ENCODE data around the gene SAA2.
"Not testable (repeated sequence)": the region's sequence is repeated elsewhere in the genome, so short reads cannot be mapped to it uniquely, and the experiment has no call there.

SAA2 gene

DNA sequence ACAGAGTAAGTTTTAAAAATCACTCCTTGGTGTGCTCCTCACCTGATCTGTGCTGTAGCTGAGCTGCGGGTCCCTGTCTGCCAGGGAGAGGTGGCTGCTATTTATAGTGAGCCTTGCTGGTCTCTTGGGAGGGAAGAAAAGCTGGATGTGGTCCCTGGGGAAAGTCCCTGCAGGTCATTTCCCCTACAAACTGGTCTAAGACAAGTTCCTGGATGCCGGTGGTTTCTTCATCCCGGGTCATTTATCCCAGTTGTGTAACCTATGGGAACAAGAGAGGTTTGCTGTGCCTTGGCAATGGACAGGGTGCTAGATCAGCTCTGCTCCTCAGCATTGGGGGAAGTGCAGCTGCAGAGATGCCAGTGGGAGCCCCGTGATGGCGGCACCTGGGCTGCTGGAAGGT, at the start of gene SAA2:
Gene SAA2 (minus strand): TSS at position 108 of the 400 bp plus-strand sequence. CDS start 657 bp downstream, outside the sequence.
- FAIRE-seq, result no peak

DNA sequence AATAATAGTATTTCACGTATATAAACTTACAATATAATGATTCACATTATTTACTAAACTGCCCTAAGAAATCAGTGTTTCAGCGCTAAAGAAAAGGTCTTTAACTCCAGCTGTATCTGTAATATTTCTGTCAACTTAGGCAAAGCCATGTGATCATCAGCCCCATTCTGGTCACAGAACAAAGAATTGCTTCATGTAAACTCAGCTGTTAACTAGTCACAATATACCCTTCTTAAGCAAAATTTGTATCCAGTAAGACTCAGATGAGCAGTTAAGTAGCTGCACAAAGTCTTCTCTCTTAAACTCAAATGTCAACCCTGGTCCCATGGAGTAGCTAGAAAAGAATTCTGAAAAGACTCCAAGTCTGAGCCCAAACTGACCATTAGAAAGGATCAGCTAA, 46.8 kb upstream of the SAA2 start:
- no peak for FAIRE-seq

DNA sequence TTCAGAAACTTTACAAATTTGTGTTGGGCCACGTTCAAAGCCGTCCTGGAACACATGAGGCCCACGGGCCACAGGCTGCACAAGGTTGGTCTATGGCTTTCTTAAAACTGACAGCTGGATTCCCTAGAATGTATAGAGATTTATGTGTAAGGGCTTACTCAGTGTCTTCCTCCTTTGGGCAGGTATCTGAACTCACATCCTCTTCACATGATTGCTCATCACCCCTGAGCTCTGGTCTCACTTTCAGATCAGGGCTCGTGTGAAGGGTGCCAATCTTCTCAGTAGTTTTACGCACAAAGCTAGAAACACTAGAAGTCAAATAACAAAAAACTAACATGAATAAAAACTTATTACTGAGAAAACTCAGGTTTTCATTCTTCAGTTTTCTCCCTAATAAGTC, 46.4 kb upstream of the SAA2 start:
- FAIRE-seq, result no peak

DNA sequence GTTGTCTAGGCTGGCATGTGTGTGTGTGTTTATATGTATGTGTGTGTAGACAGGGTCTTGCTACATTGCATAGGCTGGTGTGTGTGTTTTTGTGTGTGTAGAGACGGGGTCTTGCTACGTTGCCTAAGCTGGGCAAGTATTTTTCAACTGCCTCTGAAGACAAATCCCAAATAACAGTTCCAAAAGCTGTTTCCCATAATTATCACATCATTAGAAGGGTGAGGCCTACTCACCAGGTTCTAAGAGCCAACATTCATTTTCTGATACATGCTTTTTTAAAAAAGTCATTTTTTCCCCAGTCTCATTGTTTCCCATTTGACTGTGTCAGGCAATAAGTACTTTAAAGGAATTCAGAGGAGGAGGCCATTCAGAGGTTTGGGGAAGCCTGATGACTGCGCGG, 40.4 kb upstream of the SAA2 start:
- FAIRE-seq, result no peak

DNA sequence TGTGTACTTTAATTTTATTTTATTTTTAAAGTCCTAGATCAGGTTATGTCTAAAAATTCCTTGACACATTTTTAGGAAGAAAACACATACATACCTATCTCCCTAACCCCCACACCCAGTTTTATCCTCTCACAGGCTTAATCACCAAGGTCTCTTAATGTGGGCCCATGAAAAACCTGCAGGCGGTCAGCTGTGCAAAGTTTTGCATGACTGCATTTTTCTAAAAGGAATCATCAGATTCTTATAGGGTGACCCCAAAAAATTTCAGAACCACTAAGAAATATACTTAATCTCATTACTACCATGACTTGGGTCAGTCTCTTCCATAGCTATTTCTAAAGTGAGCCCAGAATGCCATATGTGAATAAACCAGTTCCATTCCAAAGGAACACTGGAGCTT, 37.4 kb upstream of the SAA2 start:
- no peak for FAIRE-seq

DNA sequence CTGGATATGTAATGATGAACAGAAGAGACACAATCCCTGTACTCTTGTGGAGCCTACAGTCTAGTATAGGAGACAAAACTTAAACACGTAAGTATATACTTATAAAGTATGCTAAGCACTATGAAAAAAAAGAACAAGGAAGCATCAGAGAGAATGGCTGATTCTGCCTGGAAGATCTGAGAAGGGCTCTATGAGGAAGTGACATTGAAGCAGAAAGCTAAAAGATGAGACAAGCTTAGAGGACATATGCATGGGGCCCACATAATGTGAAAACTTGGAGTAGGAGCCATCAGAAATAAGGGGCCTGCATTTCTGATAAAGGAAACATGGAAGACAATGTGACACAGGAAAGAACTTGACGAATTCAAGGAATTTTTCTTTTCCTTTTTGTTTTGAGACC, 34.2 kb upstream of the SAA2 start:
- no peak for FAIRE-seq

DNA sequence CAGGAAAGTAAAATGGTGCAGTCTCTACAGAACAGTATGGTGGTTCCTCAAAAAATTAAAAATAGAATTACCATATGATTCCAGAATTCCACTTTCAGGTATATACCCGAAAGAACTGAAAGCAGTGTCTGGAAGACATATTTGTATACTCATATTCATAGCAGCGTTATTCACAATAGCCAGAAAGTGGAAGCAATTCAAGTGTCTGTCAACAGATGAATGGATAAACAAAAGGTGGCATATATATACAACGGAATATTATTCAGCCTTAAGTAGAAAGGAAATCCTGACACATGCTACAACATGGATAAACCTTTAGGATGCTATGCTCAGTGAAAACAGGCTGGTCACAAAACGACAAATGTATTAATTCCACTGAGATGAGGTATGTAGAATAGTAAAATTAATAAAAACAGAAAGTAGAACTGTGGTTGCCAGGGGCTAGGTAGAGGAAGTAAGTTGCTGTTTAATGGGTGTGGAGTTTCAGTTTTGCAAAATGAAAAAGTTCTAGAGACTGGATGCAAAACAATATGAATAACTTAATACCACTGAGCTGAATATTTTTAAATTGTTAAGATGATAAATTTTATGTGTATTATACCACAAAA, 32.1 kb upstream of the SAA2 start:
- no peak for FAIRE-seq

DNA sequence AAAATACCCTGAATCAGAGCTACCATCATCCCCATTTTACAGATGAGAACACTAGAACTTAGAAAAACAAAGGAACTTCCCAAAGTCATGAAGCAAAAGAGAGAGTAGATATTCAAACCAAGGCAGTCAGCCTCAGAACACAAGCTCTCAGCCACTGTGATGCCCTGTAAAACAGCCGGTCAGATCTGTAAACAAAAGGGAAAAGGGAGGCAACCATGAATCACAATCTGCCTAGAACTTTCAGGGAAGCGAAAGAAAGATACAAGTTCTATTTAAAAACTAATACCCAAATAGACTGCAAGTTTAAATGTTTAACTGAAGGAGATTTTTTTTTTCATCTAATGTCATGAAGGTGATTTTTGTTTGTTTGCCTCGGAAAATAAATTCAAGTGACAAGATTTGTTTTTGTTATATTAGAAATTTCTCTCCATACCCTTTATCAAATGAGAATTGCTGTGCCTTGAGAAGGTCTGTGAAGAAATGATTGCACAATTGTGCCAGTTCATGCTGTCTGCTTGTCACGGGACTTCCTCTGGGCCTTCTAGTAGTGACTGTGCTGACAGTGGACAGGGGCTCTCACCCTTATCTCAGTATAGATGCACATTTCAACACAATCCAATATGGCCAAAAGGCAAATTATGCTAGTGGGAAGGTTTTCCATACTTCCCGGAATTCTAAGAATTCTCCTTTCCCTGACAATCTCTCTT, 29.2 kb upstream of the SAA2 start:
- no peak for FAIRE-seq

DNA sequence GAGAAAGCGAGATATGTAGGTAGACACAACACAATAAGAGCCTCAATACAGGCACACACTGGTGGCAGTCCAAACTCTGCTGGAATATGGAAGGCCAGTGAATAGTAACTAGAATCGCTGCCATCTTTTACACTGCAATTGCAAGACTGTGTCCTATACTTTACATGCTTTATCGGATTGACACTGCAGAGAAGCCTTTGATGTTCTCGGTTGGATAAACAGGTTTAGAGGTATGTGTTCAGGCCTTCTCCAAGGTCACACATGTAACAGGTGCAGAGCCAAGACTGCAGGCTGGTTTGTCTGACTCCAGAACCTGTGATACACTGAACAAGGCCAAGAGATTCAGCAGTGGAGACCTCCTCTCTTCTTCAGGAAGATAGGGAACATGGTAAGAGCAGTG, 22.7 kb upstream of the SAA2 start:
- no peak for FAIRE-seq

DNA sequence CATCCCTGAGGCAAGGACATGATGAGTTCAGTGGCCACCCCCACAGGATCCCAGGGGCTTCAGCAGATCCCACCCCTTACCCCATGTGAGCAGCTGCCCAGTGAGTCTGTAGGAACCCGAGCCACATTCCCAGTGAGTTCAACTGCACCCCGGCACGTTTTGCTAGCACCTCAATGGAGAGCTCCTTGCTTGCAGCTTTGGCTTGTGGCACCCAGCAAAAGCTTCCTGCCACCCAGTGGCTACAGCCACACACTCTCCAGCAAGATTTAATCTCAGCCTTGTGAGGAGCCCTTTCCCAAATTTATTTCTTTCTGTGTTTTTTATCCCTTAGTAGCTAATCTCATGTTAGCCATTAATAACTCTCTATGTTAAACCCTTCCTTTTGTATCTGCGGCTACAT, 21.6 kb upstream of the SAA2 start:
- no peak for FAIRE-seq

DNA sequence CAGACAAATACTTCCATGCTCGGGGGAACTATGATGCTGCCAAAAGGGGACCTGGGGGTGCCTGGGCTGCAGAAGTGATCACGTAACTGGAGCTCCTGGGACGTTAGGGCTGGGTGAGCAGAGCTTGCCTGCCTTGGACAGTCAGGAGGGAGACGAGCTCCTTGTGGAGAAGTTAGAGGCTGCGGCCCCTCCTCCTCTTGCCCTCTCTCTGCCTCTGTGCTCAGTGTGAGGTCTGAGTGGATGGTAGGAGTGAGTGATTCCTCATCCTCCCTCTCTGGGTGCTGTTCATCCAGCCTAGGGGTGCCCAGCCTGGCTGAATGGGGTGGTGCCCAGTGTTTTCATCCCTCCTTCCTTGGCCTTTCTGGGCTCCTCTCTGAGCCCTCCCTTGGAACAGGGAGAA, 20.8 kb upstream of the SAA2 start:
- FAIRE-seq, result not testable (repeated sequence)

DNA sequence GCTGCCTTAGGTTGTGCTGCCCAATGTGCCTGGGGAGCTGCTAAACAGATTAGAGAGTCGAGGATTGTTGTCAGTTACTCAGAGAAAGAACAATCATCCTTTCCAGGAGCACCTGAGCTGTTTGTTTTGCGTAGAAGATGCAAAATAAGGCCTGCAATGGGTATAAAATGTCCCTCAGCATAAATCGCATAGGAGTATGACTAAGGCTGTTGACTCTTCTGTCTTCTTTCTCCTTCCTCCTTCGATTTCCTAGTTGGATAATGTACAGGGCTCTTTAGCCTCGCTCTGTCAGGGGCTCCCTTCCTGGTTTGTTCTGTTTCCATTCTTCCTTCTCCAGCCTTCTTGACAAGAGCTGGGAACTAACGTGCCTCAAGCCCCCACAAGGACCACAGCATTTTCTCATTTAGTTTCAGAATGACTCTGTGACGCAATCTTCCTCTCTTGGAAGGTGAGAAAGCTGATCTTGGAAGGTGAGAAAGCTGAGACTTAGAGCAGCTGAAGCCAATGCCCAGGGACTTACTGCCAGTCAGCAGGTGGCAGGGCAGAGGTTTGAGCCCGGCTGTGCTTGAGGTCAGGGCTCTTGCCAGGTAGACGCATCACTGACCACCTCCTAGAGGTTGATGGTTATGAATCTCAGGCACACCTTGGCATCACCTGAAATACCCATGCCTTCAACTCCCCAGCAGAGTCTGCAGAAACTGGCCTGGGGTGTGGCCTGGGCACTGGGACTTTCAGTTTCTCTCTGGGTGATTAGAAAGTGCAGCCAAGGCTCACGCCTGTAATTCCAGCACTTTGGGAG, 19.1 kb upstream of the SAA2 start:
- FAIRE-seq, result not testable (repeated sequence)

DNA sequence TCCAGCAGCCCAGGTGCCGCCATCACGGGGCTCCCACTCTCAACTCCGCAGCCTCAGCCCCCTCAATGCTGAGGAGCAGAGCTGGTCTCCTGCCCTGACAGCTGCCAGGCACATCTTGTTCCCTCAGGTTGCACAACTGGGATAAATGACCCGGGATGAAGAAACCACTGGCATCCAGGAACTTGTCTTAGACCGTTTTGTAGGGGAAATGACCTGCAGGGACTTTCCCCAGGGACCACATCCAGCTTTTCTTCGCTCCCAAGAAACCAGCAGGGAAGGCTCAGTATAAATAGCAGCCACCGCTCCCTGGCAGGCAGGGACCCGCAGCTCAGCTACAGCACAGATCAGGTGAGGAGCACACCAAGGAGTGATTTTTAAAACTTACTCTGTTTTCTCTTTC, 17.5 kb upstream of the SAA2 start, which contains the start of gene SAA1:
Gene SAA1 (plus strand): TSS at position 316 of the 400 bp plus-strand sequence. CDS start 624 bp downstream, outside the sequence.
- no peak for FAIRE-seq

DNA sequence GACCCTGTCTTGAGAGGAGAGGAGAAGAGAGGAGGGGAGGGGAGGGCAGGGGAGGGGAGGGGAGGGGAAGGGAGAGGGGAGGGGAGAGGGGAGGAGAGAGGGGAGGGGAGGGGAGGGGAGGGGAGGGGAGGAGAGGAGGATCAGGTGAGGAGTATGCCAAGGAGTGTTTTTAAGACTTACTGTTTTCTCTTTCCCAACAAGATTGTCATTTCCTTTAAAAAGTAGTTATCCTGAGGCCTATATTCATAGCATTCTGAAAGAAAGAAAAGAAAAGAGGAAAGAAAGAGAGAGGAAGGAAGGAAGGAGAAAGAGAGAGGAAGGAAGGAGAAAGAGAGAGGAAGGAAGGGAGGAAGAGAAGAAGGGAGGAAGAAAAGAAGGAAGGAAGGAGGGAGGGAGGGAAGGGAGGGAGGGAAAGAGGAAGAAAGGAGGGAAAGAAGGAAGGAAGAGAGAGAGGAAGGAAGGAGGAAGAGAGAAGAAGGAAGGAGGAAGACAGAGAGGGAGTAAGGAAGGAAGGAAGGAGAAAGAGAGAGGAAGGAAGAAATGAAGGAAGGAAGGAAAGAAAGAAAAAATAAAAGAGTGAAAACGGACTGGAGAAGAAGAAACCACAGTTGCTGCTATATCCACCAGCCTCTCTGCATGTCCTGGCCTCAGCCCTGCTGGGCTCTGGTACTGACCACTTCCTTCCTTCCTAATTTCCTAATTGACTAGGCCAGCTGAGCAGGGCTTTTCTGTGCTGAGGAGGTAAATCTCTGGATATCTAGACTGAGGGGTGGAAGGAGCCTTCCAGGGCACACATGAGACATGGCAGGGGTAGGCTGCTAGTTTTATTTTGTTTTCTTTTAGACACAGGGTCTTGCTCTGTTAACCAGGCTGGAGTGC, 16.4 kb upstream of the SAA2 start:
- FAIRE-seq, result no peak

DNA sequence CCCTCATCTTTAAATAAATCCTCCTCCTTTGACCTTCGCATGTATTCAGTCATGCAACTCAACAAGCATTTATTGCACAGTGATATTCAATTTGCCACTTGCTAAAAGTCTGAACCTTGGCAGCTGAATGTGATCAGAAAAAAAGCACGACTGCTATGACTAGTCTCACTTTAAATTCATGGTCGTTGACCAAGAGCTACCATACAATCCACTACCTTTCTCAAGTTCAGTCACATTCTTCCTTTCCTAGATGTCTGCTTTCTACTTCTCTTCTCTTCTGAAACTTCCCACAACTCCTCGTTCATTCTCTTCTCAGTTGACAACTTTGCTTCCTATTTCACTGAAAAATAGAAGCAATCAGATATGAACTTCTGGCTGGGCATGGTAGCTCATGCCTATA, 15.6 kb upstream of the SAA2 start:
- FAIRE-seq, result no peak

DNA sequence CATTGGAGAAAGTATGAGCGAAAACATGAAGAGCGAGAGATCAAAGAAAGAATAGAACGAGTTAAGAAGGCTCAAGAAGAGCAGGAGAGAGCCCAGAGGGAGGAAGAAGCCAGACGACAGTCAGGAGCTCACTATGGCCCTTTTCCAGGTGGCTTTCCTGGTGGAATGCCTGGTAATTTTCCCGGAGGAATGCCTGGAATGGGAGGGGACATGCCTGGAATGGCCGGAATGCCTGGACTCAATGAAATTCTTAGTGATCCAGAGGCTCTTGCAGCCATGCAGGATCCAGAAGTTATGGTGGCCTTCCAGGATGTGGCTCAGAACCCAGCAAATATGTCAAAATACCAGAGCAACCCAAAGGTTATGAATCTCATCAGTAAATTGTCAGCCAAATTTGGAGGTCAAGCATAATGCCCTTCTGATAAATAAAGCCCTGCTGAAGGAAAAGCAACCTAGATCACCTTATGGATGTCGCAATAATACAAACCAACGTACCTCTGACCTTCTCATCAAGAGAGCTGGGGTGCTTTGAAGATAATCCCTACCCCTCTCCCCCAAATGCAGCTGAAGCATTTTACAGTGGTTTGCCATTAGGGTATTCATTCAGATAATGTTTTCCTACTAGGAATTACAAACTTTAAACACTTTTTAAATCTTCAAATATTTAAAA, 14.3 kb upstream of the SAA2 start:
- not testable (repeated sequence) for FAIRE-seq

DNA sequence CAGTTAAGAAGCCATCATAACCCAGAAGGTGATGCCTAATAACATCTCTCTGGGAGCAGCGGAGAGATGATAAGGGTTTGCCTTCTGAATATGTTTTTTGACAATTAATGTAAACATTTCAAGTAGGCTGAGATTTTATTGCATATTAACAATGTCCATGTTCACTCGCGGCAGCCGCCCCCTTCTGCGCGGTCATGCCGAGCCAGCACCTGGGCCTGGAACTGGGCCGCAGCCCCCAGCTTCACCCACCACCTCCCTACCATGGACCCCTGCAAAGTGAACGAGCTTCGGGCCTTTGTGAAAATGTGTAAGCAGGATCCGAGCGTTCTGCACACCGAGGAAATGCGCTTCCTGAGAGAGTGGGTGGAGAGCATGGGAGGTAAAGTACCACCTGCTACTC, 13.3 kb upstream of the SAA2 start:
- FAIRE-seq, result no peak

DNA sequence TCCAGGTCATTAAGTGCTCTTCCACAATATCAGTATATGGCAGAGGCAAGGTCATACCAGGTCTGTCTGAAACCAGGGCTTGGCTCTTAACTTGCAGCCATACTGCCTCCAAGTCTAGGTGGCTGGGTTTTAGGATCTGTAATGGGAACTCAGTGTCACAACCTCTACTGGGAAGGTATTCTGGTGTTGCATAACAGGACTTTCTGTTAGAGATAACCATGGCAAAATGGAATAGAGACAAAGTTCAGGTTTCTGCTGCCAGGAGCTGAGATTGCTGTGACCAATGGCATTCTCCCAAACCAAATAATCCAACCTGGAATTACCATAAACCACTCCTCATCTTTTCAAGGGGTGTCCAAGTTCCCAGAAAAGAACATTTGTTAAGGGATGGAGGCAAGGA, 10.8 kb upstream of the SAA2 start:
- no peak for FAIRE-seq

DNA sequence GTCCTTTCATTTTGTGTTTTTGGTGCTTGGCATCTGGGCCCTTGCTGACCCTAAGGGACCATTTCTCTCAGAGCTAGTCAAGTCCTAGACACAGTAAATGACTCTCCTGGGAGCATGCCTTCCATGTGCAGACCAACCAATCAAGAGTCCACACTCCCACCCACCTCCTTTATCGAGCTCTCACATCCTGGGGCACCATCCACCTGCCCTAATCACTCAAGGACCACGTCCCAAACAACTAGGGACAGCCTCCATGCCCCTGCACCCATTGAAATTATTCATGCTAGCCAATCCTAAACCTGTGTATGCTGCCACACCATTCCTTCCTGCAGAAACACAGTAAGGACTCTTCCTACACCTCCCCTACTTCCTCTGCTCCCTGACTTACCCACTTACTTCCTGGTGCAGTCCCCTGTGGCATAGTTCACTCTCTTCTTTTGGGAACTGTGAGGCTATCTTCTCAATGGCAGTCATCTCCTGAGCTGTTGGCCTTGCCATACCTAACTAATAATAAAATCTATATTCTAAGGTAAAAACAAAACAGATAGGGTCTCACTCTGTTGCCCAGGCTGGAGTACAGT, 6.4 kb upstream of the SAA2 start:
- no peak for FAIRE-seq

DNA sequence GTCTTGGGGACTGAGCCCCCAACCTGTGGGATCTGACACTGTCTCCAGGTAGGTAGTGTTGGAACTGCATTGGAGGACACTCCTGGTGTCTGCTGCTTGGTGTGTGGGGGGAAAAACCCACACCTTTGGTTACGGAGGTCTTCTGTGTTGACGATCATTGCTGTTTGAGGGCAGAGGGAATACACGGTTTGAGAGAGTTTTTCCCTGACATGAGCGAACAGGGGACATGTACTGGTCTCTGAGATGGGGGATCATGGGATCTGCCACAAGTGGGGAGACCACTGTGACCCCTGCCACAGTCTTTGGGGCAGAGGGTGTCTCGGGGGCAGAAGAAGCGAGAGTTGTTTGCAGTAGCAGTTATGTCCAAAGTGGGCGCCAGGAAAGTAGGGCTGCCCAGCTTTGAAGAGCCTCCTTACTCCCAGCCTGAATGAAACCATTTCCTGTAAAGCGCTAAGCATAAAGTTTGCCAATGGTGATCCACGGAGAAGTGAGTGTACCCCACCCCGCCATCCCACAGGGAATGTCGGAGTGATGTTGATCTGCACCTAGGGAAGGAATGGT, 5.4 kb upstream of the SAA2 start:
- no peak for FAIRE-seq

DNA sequence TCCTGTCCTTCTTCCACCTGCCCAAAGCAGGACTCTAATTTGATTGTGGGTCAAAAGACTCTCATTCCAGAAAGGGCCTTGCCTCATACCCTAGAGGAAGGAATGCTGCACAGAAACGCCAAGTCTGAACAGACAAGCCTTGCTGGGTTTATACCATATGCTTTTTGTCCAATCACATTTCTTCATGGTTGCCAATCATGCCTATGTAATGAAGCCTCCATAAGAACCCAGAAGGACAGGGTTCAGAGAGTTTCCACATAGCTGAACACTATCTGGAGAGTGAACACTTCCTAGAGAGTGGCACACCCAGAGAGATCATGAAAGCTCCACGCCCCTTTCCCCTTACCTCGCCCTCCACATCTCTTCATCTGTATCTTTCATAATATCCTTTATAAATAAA, 4.8 kb upstream of the SAA2 start:
- FAIRE-seq, result no peak

DNA sequence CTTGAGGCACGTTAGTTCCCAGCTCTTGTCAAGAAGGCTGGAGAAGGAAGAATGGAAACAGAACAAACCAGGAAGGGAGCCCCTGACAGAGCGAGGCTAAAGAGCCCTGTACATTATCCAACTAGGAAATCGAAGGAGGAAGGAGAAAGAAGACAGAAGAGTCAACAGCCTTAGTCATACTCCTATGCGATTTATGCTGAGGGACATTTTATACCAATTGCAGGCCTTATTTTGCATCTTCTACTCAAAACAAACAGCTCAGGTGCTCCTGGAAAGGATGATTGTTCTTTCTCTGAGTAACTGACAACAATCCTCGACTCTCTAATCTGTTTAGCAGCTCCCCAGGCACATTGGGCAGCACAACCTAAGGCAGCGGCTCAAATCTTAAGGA, 1.3 kb downstream of the SAA2 start:
- FAIRE-seq, result not testable (repeated sequence)
